T-helper 2 cell treated with Interferon-gamma antibody and Interleukin-4, amounts not matched to agents 100 ng/mL and 5 ng/mL, for 36 hours (primary cell): Measurements from ENCODE around the gene FNDC3B. TPM values are rescaled to one million over a fixed set of nuclear protein-coding genes. Genes with fewer than 3 reads are reported as not detected.
"Not testable (repeated sequence)": the region's sequence is repeated elsewhere in the genome, so short reads cannot be mapped to it uniquely, and the experiment has no call there.

Experiments used
- intact Hi-C: fragments of 100-400 bp; cut with micrococcal nuclease; formaldehyde crosslinking; loops from one replicate; pipeline ENCODE4 v1.15.1; 2023
- total RNA-seq: library from RNA; stranded (reverse); gene quantifications from 2 replicates; pipeline ENCODE4 v1.2.3, GENCODE V29; 2022

The FNDC3B gene
- total RNA-seq, 1 donor from 2014 or later = 16.6 TPM

DNA sequence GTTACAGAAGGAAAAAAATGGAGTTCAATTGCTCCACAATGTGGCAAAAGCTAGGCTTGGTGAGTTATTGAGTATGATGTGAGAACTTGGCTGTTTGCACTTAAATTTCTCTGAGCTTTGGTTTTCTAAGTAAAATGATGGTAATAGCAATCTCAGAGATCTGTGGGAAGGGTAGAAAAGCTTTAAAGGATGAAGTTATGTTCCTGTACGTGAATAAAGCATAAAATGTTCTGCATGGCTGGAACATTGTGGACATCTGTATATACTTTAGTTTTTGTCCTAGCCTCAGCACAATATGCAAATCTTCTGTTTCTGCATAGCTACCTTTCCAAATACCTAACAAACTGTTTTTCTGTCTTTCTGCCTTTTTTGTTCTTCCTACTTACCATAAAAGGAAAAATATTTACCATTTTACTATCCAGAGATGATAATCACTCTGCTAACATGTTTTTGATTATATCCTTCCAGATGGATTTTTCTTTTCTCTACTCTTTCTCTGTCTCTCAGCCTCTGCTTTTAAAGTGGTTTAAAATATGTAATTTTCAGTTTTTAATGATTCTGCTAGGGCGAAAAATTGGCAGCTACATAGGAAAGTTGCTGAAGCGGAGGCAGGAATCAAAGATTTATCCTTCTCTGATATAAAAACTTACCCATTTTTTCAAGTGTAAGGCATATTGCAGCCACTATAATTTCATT, 188.1 kb downstream of the FNDC3B start:
- intact Hi-C loops = no loop called here

DNA sequence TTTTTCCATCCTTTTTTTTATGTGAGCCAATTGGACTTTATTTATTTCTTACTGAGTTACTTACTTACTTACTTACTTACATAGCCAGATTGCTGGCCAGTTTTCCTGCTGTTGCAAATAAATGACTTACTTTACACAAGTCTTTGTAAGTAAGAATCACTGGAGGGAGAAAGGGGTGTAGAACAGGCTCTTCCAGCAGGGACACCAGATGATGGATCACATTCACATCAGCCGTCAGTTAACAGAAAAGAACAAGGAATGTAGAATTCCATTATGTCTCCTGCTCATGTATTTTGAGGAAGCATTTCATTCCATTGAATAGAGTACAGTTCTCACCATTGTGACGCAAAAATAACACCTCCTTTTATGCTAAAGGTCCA, 188.6 kb downstream of the FNDC3B start:
- intact Hi-C loops = no loop called here

DNA sequence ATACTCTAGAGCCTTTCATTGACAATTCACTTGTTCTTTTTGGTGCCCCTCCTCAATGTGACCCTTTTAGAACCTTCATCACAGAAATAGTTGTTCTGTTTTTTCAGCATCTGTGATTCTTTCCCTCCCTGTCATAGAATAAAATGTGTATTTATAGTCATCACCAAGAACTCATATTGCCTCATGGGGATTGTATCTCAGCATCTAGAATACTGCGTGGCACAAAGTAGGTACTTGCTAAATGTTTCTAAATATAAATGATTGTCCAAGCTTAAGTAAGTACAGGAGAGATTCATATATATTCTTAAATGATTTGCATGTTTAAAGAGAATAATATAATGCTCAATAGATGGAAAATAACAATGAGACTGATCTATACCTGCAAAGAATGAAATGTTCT, 190.1 kb downstream of the FNDC3B start:
- intact Hi-C loops = no loop called here

DNA sequence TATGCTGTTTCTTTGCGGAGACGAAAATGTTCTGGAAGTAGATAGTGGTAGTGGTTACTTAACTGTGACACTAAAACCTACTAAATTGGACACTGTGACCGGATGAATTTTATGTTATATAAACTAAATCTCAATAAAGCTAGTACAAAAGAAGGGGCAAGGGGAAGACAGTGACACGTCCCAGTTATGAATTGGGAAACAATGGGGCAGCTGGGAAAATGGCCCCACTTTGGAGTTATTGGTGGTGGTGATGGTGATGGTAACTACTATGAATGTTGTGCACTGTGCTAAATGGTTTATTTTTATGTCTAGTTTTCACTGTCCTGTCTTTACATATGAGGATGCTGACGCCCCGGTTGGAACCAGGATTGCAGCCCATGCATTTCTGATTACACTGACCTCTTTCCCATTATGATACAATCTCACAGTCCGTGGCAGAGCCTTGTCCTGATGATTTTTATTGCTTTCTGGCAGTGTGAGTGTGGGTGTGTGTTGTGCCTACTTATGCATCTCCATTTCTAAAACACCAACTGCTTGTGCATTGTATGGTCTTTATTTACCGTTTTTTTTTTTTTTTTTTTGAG, 192.0 kb downstream of the FNDC3B start:
- intact Hi-C loops = no loop called here

GRCh38 chr3:172232579-172233212, 193.3 kb downstream of the FNDC3B start:
- intact Hi-C loops = no loop called here

DNA sequence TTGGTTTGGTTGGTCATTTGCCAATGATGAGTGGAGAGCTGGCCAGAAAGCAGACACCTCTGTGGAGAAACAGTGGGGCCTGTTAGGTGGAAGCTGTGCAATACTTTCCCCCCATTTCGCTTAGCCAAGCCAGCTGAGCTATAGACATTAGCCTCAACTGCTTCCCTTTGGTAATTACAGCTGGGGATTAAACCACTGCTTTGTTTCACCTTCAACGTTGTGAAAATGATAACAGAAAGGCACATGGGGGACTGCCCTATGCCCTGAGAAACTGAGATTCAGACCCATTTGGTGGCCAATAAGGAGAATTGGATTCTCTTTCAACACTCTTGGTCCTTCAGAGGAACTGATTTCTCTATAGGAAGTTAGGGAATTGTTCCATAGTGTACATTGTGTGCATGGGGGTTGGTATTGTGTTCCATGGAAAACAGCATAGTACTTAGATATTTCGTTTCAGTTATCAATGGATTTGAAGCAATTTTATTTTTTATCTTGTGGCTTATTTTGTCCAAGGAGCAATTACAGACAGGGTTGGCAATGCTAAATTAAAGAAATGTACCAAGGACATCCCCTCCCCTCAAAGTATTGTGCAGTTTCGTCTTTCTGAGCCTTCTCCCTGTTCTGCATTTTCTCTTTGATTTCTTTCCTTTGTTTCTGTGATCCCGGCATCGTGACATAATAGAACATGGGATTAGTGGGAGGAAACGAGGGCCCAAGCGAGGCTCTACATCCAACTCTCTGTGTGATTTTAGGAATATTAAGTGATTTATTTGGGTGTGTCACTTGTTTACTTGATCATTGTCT, 194.3 kb downstream of the FNDC3B start:
- intact Hi-C loops = no loop called here

- intact Hi-C loops = no loop called here
Measured at GRCh38 chr3:172235698-172236097, 196.3 kb downstream of the FNDC3B start.

DNA sequence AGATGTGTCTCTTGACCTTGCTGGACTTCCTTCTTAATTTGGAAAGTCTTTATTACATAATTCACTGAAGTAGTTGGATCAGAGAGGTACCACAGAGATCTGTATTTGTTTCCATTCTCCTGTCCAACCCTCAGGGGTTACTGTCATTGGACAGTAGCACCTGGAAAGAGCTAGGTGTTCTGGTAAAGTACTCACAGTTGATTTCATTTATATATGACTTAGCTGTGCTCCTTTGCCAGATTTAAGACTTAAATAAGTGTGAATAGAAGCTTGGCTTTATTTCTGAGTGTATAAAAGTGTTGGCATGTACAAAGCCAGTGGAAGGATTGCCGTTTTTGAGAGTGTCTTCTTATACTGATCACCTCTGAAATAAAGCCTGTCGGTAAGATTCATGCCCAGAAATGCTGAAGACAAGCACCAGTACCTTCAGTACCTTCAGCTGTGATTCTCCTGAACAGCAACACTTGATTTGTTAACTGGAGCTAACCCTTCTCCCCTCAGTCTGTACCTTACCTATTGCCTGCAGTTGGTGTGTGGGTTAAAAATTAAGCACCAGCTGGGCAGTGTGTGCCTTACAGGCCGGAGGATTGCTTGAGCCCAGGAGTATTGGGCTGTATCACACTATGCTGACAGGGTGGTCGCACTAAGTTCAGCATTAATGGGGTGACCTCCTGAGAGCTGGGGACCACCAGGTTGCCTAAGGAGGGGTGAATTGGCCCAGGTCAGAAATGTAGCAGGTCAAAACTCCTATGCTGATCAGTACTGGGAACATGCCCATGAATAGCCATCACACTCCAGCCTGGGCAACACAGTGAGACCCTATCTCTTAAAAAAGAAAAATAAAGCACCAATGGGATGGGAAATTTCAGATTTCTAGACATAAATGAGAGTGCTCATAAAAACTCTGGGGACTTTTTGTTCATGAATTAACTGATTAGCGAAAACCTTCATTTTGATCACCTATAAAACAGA, 197.7 kb downstream of the FNDC3B start:
- intact Hi-C loops = no loop called here

DNA sequence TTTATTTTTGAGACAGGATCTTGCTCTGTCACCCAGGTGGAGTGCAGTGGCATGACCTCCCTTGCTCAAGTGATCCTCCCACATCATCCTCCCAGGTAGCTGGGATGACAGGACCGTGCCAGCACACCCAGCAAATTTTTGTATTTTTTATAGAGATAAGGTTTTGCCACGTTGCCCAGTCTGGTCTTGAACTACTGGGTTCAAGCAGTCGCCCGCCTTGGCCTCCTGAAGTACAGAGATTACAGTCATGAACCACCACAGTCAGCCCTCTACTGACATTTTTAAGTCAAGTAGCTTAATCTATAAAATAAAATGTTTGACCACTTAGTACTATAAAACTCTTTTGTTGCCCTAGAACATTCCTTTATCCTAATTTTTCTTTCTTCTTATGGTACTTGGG, 198.8 kb downstream of the FNDC3B start:
- intact Hi-C loops = no loop called here

DNA sequence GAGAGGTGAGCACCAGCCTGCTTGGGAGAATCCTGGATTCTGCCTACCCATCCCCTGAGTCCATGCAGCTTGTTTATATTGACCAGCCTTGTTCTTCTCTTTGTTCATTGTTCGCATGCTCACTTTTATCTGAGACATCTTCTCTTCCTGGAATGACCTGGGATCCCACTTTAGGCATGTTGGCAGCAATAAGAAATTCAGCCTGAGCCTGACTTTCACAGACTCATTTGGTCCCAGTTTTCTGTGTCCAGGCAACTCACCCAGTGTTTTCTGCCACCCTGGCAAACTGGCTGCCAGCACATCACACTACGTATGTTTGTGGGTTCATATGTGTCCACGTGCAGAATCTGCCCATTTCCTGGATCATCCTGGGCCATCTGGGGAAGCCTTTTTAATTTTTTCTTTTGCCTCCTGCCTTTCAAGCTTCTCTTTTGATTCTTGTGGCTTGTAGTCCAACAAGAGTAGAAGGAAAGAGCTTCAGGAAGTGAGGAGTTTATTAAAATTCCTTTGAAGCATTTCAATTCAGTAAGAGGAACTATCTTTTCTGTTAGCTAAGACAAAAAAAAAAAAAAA, 199.9 kb downstream of the FNDC3B start:
- intact Hi-C loops = no loop called here

- intact Hi-C loops = no loop called here
Measured at GRCh38 chr3:172241405-172241804, 202.0 kb downstream of the FNDC3B start.

- intact Hi-C loops = not testable (repeated sequence)
Measured at GRCh38 chr3:172242471-172242870, 203.1 kb downstream of the FNDC3B start.

DNA sequence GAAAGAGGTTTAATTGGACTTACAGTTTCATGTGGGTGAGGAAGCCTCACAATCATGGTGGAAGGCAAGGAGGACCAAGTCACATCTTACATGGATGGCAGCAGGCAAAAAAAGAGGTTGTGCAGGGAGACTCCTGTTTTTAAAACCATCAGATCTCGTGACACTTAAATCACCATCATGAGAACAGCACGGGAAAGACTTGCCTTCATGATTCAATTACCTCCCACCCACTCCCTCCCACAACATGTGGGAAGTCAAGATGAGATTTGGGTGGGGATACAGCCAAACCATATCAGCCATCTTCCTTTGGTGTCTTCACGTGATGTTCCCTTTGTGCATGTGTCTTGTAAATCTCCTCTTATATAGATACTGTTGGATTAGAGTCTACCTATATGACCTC, 204.0 kb downstream of the FNDC3B start:
- intact Hi-C loops = not testable (repeated sequence)

DNA sequence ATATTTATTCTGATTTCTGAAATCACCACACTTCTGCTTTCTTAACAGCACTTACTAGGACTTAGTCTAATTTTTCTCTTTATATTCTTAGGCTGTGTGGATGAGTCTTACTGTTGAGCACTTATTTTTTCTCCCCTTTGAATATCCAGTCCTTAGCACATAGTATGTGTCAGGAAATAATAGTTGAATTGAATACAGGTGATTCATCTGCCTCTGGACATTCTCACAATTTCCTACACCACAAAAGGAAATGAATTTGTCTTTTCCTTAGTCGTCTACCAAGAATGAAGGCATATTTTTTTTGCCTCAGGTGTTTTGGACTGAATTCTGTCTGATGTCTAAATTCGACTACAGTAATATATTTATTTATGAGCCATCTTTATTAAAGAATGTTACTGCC, 204.6 kb downstream of the FNDC3B start:
- intact Hi-C loops = no loop called here

DNA sequence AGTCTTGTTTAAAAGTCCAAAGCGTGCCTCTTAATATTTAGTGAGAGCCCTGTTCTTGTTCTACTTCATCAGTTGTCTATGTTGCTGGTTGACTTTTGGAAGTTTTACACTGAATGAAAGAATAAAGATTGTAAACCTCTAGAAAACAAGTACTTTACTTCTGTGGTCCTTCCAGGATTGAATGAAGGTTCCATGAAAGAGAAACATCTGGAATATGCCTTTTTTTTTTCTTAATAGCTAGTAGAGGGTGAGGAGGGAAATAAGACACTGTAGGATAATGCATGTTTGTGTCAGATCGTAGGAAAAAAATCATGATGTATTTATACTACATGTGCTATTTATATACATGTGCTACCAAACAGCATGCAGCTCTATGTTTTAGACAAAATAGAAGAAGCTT, 205.9 kb downstream of the FNDC3B start:
- intact Hi-C loops = no loop called here

GRCh38 chr3:172246107-172246844, 206.9 kb downstream of the FNDC3B start:
- intact Hi-C loops = no loop called here

- intact Hi-C loops = no loop called here
Measured at GRCh38 chr3:172247525-172248274, 208.3 kb downstream of the FNDC3B start.

GRCh38 chr3:172249039-172249438, 209.7 kb downstream of the FNDC3B start:
- intact Hi-C loops = no loop called here

DNA sequence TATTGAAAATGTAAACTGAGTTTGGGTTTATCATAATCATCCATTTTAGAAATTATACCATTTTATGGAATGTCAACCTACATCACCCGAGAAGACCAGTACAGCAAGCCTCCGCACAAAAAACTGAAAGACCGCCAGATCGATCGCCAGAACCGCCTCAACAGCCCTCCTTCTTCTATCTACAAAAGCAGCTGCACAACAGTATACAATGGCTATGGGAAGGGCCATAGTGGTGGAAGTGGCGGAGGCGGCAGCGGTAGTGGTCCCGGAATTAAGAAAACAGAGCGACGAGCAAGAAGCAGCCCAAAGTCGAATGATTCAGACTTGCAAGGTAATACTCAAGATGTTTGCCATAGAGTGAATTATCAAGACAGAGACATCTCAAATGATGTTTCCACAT, 211.8 kb downstream of the FNDC3B start:
- intact Hi-C loops = no loop called here
